SK-N-DZ (cell line): ENCODE measurements around the gene TEX52. TPM values are rescaled to one million over a fixed set of nuclear protein-coding genes. Genes with fewer than 3 reads are reported as not detected.

Experiments
- DNase-seq: peaks from one replicate; pipeline ENCODE4 v3.0.0-alpha.2; 2015; ENCODE audit warnings: low spot score
- polyA plus RNA-seq, 2 experiments: library from polyadenylated mRNA; depleted of rRNA; stranded (reverse); fragments of >200 nt; gene quantifications; 2 replicates each; pipeline ENCODE4 v1.2.3, GENCODE V29; 2014

Gene TEX52
- polyA plus RNA-seq (2014; cell fraction: cytosol; rRNA removed): not detected in 2 replicates
- not detected in 2 replicates for polyA plus RNA-seq (2014; cell fraction: nucleus; rRNA removed)

- no peak for DNase-seq
Measured at GRCh38 chr12:2857021-2857431, at the start of gene TEX52. TSS of gene TEX52 (minus strand) at chr12:2857039. CDS start at chr12:2857026, 13 bp downstream.

GRCh38 chr12:2904260-2904659, 47.4 kb upstream of the TEX52 start:
- DNase-seq: no peak

GRCh38 chr12:2902272-2902880, 45.5 kb upstream of the TEX52 start:
- peak; percentile 83 for DNase-seq

- DNase-seq: no peak
Measured at GRCh38 chr12:2900642-2901041, 43.8 kb upstream of the TEX52 start.

GRCh38 chr12:2897418-2897817, 40.6 kb upstream of the TEX52 start:
- no peak for DNase-seq

GRCh38 chr12:2895511-2895910, 38.7 kb upstream of the TEX52 start:
- no peak for DNase-seq

- DNase-seq: no peak
Measured at GRCh38 chr12:2895051-2895451, 38.2 kb upstream of the TEX52 start.

GRCh38 chr12:2893007-2893406, 36.2 kb upstream of the TEX52 start:
- no peak for DNase-seq

- DNase-seq: no peak
Measured at GRCh38 chr12:2892246-2892645, 35.4 kb upstream of the TEX52 start.

GRCh38 chr12:2891240-2892053, 34.6 kb upstream of the TEX52 start:
- DNase-seq: peak; percentile 72

GRCh38 chr12:2890388-2891239, 33.8 kb upstream of the TEX52 start, which contains the start of gene TULP3:
TSS of gene TULP3 (plus strand) at chr12:2890891. CDS start at chr12:2890948, 57 bp downstream.
- DNase-seq: peak; percentile 99

GRCh38 chr12:2890001-2890387, 33.2 kb upstream of the TEX52 start:
- DNase-seq: no peak

GRCh38 chr12:2886768-2887450, 30.1 kb upstream of the TEX52 start:
- DNase-seq: no peak

GRCh38 chr12:2884810-2885209, 28.0 kb upstream of the TEX52 start:
- DNase-seq: no peak

- no peak for DNase-seq
Measured at GRCh38 chr12:2879853-2880252, 23.0 kb upstream of the TEX52 start.

GRCh38 chr12:2877953-2878732, 21.3 kb upstream of the TEX52 start:
- no peak for DNase-seq

- DNase-seq: peak; percentile 91
Measured at GRCh38 chr12:2877047-2877952, 20.5 kb upstream of the TEX52 start, which contains the start of the genes FOXM1 and RHNO1. TSS of gene FOXM1 (minus strand) at chr12:2877174. CDS start at chr12:2874478, 2,696 bp downstream. TSS of gene RHNO1 (plus strand) at chr12:2877223. CDS start at chr12:2885367, 8,144 bp downstream.

GRCh38 chr12:2876431-2877046, 19.7 kb upstream of the TEX52 start:
- peak; percentile 52 for DNase-seq
